ENCODE results near the gene SMAD2.

SMAD2 gene

GRCh38 chr18:47893939-47894699 lies 36.3 kb downstream of the SMAD2 start:
- no peak for DNase-seq

GRCh38 chr18:47893047-47893446 lies 37.4 kb downstream of the SMAD2 start:
- DNase-seq, result no peak

GRCh38 chr18:47888156-47888555 lies 42.3 kb downstream of the SMAD2 start:
- no peak for DNase-seq

GRCh38 chr18:47887227-47887626 lies 43.2 kb downstream of the SMAD2 start:
- no peak for DNase-seq

GRCh38 chr18:47883771-47884413 lies 46.6 kb downstream of the SMAD2 start:
- no peak for DNase-seq

GRCh38 chr18:47882641-47883040 lies 47.8 kb downstream of the SMAD2 start:
- DNase-seq, result no peak

- no peak for DNase-seq
Observed at GRCh38 chr18:47881752-47882455, 48.6 kb downstream of the SMAD2 start.

GRCh38 chr18:47881042-47881441 lies 49.4 kb downstream of the SMAD2 start:
- no peak for DNase-seq

GRCh38 chr18:47877892-47878291 lies 52.6 kb downstream of the SMAD2 start:
- no peak for DNase-seq

- DNase-seq, result no peak
Observed at GRCh38 chr18:47876813-47877212, 53.6 kb downstream of the SMAD2 start.

- DNase-seq, result no peak
Observed at GRCh38 chr18:47873625-47874024, 56.8 kb downstream of the SMAD2 start.

- DNase-seq, result no peak
Observed at GRCh38 chr18:47872426-47872825, 58.0 kb downstream of the SMAD2 start.

GRCh38 chr18:47871288-47871687 lies 59.2 kb downstream of the SMAD2 start:
- no peak for DNase-seq

- no peak for DNase-seq
Observed at GRCh38 chr18:47870605-47871004, 59.9 kb downstream of the SMAD2 start.

- DNase-seq, result no peak
Observed at GRCh38 chr18:47868744-47869143, 61.7 kb downstream of the SMAD2 start.

- no peak for DNase-seq
Observed at GRCh38 chr18:47865183-47865582, 65.3 kb downstream of the SMAD2 start.

GRCh38 chr18:47863041-47863440 lies 67.4 kb downstream of the SMAD2 start:
- no peak for DNase-seq

GRCh38 chr18:47858607-47859006 lies 71.9 kb downstream of the SMAD2 start:
- no peak for DNase-seq

GRCh38 chr18:47847635-47848034 lies 82.8 kb downstream of the SMAD2 start:
- DNase-seq, result no peak

GRCh38 chr18:47846431-47846830 lies 84.0 kb downstream of the SMAD2 start:
- DNase-seq, result no peak

GRCh38 chr18:47844828-47845498 lies 85.5 kb downstream of the SMAD2 start:
- no peak for DNase-seq

- no peak for DNase-seq
Observed at GRCh38 chr18:47842836-47843235, 87.6 kb downstream of the SMAD2 start.

GRCh38 chr18:47838396-47838795 lies 92.1 kb downstream of the SMAD2 start:
- DNase-seq, result no peak
